Mesendoderm (in vitro differentiated cells): Measurements from ENCODE around the gene NCLN.

Experiments used
- DNase-seq: peaks from one replicate; pipeline ENCODE4 v3.0.0; 2013
- H2AK5ac ChIP-seq: 2 replicates; pipeline ENCODE4 v1.6.1; 2013; ENCODE audit warnings: low read length, inconsistent platforms
- H2BK120ac ChIP-seq: 2 replicates; pipeline ENCODE4 v1.6.1; 2013; ENCODE audit warnings: low read depth, mild to moderate bottlenecking, low read length, moderate library complexity, mixed read lengths
- H2BK15ac ChIP-seq: replicated peaks from 2 replicates; pipeline ENCODE4 v1.6.1; 2013; ENCODE audit warnings: low read depth, mild to moderate bottlenecking, moderate library complexity
- H2BK5ac ChIP-seq: 2 replicates; pipeline ENCODE4 v1.6.1; 2013; ENCODE audit warnings: low read length, inconsistent platforms
- H3K18ac ChIP-seq: 2 replicates; pipeline ENCODE4 v1.6.1; 2013; ENCODE audit warnings: mild to moderate bottlenecking, low read length, mixed read lengths
- H3K23ac ChIP-seq: one replicate; pipeline ENCODE4 v1.6.1; 2013; ENCODE audit warnings: low read length
- H3K27ac ChIP-seq: 2 replicates; pipeline ENCODE4 v1.5.1; 2013; ENCODE audit warnings: low read depth, mild to moderate bottlenecking, inconsistent platforms, low read length, moderate library complexity
- H3K27me3 ChIP-seq: 2 replicates; pipeline ENCODE4 v1.6.1; 2013; ENCODE audit warnings: low read length, control low read depth, mild to moderate bottlenecking, inconsistent platforms; ENCODE audit not compliant: insufficient read depth, poor library complexity
- H3K36me3 ChIP-seq: 2 replicates; pipeline ENCODE4 v1.6.1; 2013; ENCODE audit warnings: low read length, inconsistent platforms; ENCODE audit not compliant: control insufficient read depth, insufficient read depth
- H3K4ac ChIP-seq: one replicate; pipeline ENCODE4 v1.6.1; 2013; ENCODE audit warnings: low read depth, mild to moderate bottlenecking, low read length, moderate library complexity
- H3K4me1 ChIP-seq: 2 replicates; pipeline ENCODE4 v1.6.1; 2013; ENCODE audit warnings: low read depth, low read length, inconsistent platforms; ENCODE audit not compliant: control insufficient read depth
- H3K4me2 ChIP-seq: 2 replicates; pipeline ENCODE4 v1.6.1; 2013; ENCODE audit warnings: low read length
- H3K4me3 ChIP-seq: 2 replicates; pipeline ENCODE4 v1.5.1; 2013; ENCODE audit warnings: mild to moderate bottlenecking, low read length
- H3K56ac ChIP-seq: one replicate; pipeline ENCODE4 v1.6.1; 2013; ENCODE audit warnings: low read length
- H3K79me1 ChIP-seq: 2 replicates; pipeline ENCODE4 v1.6.1; 2013; ENCODE audit warnings: low read length, inconsistent platforms
- H3K79me2 ChIP-seq: 2 replicates; pipeline ENCODE4 v1.6.1; 2013; ENCODE audit warnings: mild to moderate bottlenecking, low read length; ENCODE audit not compliant: control insufficient read depth, insufficient read depth
- H3K9ac ChIP-seq: 2 replicates; pipeline ENCODE4 v1.6.1; 2013; ENCODE audit warnings: low read length, inconsistent platforms
- H4K5ac ChIP-seq: one replicate; pipeline ENCODE4 v1.6.1; 2013; ENCODE audit warnings: low read length
- H4K8ac ChIP-seq: one replicate; pipeline ENCODE4 v1.6.1; 2013; ENCODE audit warnings: low read depth, mild to moderate bottlenecking, control low read depth, low read length, moderate library complexity
- WGBS: extraction: QIAGEN DNeasy Blood & Tissue Kit; methylation state at CpG from one replicate; pipeline ENCODE4 v1.1.7; 2013; ENCODE audit warnings: low lambda C conversion rate, missing lambda C conversion rate; ENCODE audit not compliant: insufficient coverage; ENCODE audit errors: extremely low coverage; 5-methylcytosine and 5-hydroxymethylcytosine counted together

NCLN gene

GRCh38 chr19:3140667-3141038, 45.1 kb upstream of the NCLN start:
- Histone ChIP-seq H3K27ac (no peak overlapping the region), H4K8ac (no peak overlapping the region), H2BK15ac (no peak overlapping the region), H3K4me3 (no peak overlapping the region), H3K4me1 (no peaks in the 10 kb centered on the region), H3K27me3 (no peaks in the 10 kb centered on the region), H3K56ac (no peak overlapping the region), H3K23ac (no peak overlapping the region), H3K79me2 (no peaks in the 10 kb centered on the region), H4K5ac (no peak overlapping the region), H2BK120ac (no peak overlapping the region), H3K79me1 (no peaks in the 10 kb centered on the region), H3K18ac (no peak overlapping the region), H2BK5ac (no peak overlapping the region), H3K9ac (no peak overlapping the region), H3K4me2 (no peak overlapping the region), H2AK5ac (no peak overlapping the region), H3K36me3 (no peaks in the 10 kb centered on the region), H3K4ac (no peak overlapping the region)
- DNase-seq = no peak

DNA sequence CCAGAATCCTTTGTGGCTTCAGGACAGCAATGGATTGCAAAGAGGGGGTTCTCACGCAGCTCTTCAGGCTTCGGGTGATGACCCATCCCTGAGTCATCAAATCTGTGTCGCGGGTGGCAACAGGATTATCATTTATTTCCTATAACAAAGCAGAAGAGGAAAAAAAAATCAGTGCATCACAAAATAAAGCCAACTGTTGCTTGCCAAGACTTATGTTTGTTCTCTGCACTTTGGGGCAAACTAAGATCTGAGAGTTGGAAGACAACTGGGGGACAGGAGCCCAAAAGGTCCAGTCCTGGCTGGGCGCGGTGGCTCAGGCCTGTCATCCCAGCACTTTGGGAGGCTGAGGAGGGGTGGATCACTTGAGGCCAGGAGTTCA, 43.4 kb upstream of the NCLN start:
- WGBS = no CpG with 5 or more reads among the region's 6 CpGs
- H3K9ac ChIP-seq = no peak overlapping the region
- no peak overlapping the region for H3K27ac ChIP-seq
- H4K5ac ChIP-seq = no peak overlapping the region
- H3K36me3 ChIP-seq = no peaks in the 10 kb centered on the region
- H4K8ac ChIP-seq = no peak overlapping the region
- H3K27me3 ChIP-seq = no peaks in the 10 kb centered on the region
- H3K4me1 ChIP-seq = no peaks in the 10 kb centered on the region
- DNase-seq = no peak
- no peak overlapping the region for H3K4ac ChIP-seq
- H2BK120ac ChIP-seq = no peak overlapping the region
- no peak overlapping the region for H2AK5ac ChIP-seq
- H3K79me1 ChIP-seq = no peaks in the 10 kb centered on the region
- no peak overlapping the region for H3K23ac ChIP-seq
- no peak overlapping the region for H3K4me2 ChIP-seq
- no peaks in the 10 kb centered on the region for H3K79me2 ChIP-seq
- H2BK15ac ChIP-seq = no peak overlapping the region
- H3K18ac ChIP-seq = no peak overlapping the region
- H3K4me3 ChIP-seq = no peak overlapping the region
- H3K56ac ChIP-seq = no peak overlapping the region
- H2BK5ac ChIP-seq = no peak overlapping the region

- no peak overlapping the region for H2BK120ac ChIP-seq
- no peaks in the 10 kb centered on the region for H3K4me1 ChIP-seq
- H3K9ac ChIP-seq = no peak overlapping the region
- no peak overlapping the region for H4K8ac ChIP-seq
- no peak overlapping the region for H3K18ac ChIP-seq
- no peak overlapping the region for H3K4me3 ChIP-seq
- WGBS = no CpG with 5 or more reads among the region's 11 CpGs
- H2BK5ac ChIP-seq = no peak overlapping the region
- no peak overlapping the region for H2BK15ac ChIP-seq
- H3K27me3 ChIP-seq = no peaks in the 10 kb centered on the region
- no peak for DNase-seq
- no peak overlapping the region for H3K4ac ChIP-seq
- H3K79me1 ChIP-seq = no peaks in the 10 kb centered on the region
- H3K79me2 ChIP-seq = no peaks in the 10 kb centered on the region
- H2AK5ac ChIP-seq = no peak overlapping the region
- H3K36me3 ChIP-seq = no peaks in the 10 kb centered on the region
- H3K23ac ChIP-seq = no peak overlapping the region
- no peak overlapping the region for H3K56ac ChIP-seq
- H3K27ac ChIP-seq = no peak overlapping the region
- H4K5ac ChIP-seq = no peak overlapping the region
- H3K4me2 ChIP-seq = no peak overlapping the region
Measured at GRCh38 chr19:3142781-3143337, 42.9 kb upstream of the NCLN start.

DNA sequence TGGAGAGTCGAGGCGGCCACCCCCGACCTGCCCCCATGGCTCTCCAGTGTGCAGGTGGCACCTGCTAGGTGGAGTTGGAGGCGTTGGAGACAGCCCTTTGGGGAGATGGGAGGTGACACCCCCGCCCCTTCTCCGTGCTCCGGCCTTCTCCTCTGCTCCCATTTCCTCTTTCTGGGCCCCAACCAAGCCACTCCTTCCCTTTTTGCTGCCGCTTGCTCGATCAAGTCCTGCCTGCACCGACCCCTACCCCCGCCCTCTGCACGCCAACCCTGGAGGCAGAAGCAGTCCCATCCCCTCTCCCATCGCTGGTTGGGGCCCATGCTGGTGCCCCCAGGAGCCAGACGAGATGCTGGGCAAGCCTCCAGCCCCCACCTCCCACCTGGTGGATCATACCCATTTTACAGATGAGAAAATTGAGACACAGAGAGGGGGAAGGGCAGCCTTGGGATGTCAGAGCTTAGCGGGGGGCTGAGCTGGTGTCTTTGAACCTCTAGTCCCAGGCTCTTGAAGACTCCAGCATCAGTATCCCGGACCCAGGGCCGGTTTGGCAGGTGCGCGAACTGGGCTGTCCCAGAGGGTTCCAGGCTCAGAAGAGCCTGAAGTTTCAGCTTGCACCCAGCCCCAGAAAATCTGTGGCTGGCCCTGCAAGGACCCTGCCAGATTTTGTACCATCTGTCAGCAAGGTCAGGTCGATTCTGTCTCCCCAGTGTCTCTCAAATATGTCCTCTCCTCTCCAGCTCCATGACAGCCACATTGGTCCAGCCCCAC, 39.6 kb upstream of the NCLN start:
- Histone ChIP-seq H3K4me2 (no peak overlapping the region), H3K18ac (no peak overlapping the region), H2BK120ac (no peak overlapping the region), H3K27ac (no peak overlapping the region), H3K56ac (no peak overlapping the region), H3K27me3 (no peaks in the 10 kb centered on the region), H2BK15ac (no peak overlapping the region), H2AK5ac (no peak overlapping the region), H3K4me1 (no peaks in the 10 kb centered on the region), H3K23ac (no peak overlapping the region), H3K4ac (no peak overlapping the region), H3K9ac (no peak overlapping the region), H2BK5ac (no peak overlapping the region), H3K36me3 (no peaks in the 10 kb centered on the region), H4K8ac (no peak overlapping the region), H3K79me1 (no peaks in the 10 kb centered on the region), H3K4me3 (no peak overlapping the region), H4K5ac (no peak overlapping the region), H3K79me2 (no peaks in the 10 kb centered on the region)
- no peak for DNase-seq
- WGBS = no CpG with 5 or more reads among the region's 20 CpGs

DNA sequence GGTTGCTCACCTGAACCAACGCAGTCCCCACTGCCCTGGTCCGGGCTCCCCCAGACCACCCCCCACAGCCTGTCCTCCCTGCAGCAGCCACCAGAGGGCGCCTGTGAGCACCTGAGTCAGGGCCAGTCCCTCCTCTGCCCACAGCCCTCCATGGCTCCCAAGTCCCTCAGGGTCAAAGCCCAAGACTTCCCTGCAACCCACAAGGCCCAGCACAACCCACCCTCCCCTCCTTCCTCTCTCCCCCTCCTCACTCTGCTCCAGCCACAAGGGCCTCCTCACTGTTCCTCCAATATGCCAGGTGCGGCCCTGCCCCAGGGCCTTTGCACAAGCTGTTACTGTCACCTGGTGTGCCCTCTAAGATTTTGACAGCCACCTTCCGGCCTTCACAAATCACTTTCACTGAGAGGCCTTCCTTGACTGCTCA, 39.0 kb upstream of the NCLN start:
- H3K23ac ChIP-seq = no peak overlapping the region
- H3K27ac ChIP-seq = no peak overlapping the region
- H3K79me1 ChIP-seq = no peaks in the 10 kb centered on the region
- H3K79me2 ChIP-seq = no peaks in the 10 kb centered on the region
- no peak overlapping the region for H3K4ac ChIP-seq
- no peak overlapping the region for H3K4me2 ChIP-seq
- no peaks in the 10 kb centered on the region for H3K36me3 ChIP-seq
- no peak overlapping the region for H2AK5ac ChIP-seq
- H2BK120ac ChIP-seq = no peak overlapping the region
- no peak overlapping the region for H3K18ac ChIP-seq
- H3K27me3 ChIP-seq = no peaks in the 10 kb centered on the region
- H2BK5ac ChIP-seq = no peak overlapping the region
- H4K5ac ChIP-seq = no peak overlapping the region
- H2BK15ac ChIP-seq = no peak overlapping the region
- H3K4me1 ChIP-seq = no peaks in the 10 kb centered on the region
- H3K9ac ChIP-seq = no peak overlapping the region
- H3K56ac ChIP-seq = no peak overlapping the region
- no peak overlapping the region for H4K8ac ChIP-seq
- WGBS = no CpG with 5 or more reads among the region's 5 CpGs
- no peak overlapping the region for H3K4me3 ChIP-seq
- peak; percentile 23 for DNase-seq

GRCh38 chr19:3148503-3148902, 37.2 kb upstream of the NCLN start:
- Histone ChIP-seq H3K79me2 (no peaks in the 10 kb centered on the region), H3K4me1 (no peaks in the 10 kb centered on the region), H2AK5ac (no peak overlapping the region), H3K27ac (no peak overlapping the region), H2BK120ac (no peak overlapping the region), H3K4ac (no peak overlapping the region), H3K9ac (no peak overlapping the region), H4K5ac (no peak overlapping the region), H3K56ac (no peak overlapping the region), H3K79me1 (no peaks in the 10 kb centered on the region), H2BK5ac (no peak overlapping the region), H3K4me2 (no peak overlapping the region), H3K23ac (no peak overlapping the region), H3K4me3 (no peak overlapping the region), H3K27me3 (no peaks in the 10 kb centered on the region), H4K8ac (no peak overlapping the region), H3K36me3 (no peaks in the 10 kb centered on the region), H3K18ac (no peak overlapping the region), H2BK15ac (no peak overlapping the region)
- no peak for DNase-seq
- WGBS = no CpG with 5 or more reads among the region's 20 CpGs
